Pulmonary artery endothelial cell (primary cell): ENCODE data around the gene SYNJ1. TPM values are rescaled to one million over a fixed set of nuclear protein-coding genes. Genes with fewer than 3 reads are reported as not detected.
"Not testable (repeated sequence)": the region's sequence is repeated elsewhere in the genome, so short reads cannot be mapped to it uniquely, and the experiment has no call there.

Experiments used
- DNase-seq: peaks from one replicate; pipeline ENCODE4 v3.0.0-alpha.2; 2011; ENCODE audit warnings: low read depth, low spot score
- total RNA-seq: library from RNA; depleted of rRNA; stranded (reverse); fragments of >200 nt; gene quantifications from 2 replicates; pipeline ENCODE4 v1.2.3, GENCODE V29; 2014

The SYNJ1 gene, protein sequence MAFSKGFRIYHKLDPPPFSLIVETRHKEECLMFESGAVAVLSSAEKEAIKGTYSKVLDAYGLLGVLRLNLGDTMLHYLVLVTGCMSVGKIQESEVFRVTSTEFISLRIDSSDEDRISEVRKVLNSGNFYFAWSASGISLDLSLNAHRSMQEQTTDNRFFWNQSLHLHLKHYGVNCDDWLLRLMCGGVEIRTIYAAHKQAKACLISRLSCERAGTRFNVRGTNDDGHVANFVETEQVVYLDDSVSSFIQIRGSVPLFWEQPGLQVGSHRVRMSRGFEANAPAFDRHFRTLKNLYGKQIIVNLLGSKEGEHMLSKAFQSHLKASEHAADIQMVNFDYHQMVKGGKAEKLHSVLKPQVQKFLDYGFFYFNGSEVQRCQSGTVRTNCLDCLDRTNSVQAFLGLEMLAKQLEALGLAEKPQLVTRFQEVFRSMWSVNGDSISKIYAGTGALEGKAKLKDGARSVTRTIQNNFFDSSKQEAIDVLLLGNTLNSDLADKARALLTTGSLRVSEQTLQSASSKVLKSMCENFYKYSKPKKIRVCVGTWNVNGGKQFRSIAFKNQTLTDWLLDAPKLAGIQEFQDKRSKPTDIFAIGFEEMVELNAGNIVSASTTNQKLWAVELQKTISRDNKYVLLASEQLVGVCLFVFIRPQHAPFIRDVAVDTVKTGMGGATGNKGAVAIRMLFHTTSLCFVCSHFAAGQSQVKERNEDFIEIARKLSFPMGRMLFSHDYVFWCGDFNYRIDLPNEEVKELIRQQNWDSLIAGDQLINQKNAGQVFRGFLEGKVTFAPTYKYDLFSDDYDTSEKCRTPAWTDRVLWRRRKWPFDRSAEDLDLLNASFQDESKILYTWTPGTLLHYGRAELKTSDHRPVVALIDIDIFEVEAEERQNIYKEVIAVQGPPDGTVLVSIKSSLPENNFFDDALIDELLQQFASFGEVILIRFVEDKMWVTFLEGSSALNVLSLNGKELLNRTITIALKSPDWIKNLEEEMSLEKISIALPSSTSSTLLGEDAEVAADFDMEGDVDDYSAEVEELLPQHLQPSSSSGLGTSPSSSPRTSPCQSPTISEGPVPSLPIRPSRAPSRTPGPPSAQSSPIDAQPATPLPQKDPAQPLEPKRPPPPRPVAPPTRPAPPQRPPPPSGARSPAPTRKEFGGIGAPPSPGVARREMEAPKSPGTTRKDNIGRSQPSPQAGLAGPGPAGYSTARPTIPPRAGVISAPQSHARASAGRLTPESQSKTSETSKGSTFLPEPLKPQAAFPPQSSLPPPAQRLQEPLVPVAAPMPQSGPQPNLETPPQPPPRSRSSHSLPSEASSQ (N-terminal part only)
- total RNA-seq = 6.3 and 14.9 TPM in 2 replicates

DNA sequence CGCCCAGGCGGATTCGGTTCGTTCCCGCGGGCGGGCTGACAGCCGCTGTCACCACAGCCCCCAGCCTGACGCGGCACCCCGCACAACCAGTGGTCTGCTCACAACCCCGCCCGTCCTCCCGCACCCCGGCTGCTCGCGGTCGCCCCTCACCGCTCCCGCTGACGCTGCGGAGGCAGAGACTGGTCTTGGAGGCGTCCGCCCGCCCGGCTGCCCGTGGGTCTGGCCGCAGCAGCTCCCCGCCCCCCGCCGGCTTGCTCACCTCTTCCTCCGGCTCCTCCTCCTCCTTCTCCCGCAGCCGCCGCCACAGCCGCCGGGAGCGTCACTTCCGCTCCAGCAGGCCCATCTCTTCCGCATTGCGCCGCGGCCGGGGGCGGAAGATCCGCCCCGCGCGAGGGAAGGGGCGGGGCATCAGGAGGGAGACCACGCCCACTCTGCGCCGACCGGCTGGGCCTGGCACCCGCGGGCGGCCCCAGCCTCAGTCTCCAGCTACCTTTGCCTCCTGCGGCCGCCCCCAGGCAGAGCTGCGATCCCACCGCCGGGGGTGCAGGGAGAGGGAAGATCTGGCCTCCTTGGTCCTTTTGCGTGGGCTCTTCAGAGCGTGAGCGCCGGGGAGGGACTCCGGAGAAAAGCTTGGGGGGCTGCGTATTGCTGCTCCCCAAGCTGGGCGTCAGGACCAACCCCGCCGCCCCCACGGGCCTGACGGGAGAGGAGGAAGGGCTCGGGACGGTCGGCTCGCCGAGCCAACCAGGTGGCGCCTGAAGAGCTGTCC is at the start of gene SYNJ1:
Gene SYNJ1 (minus strand): TSS at position 327 of the 769 bp plus-strand sequence. CDS start 1,118 bp downstream, outside the sequence.
- peak; percentile 85 for DNase-seq

DNA sequence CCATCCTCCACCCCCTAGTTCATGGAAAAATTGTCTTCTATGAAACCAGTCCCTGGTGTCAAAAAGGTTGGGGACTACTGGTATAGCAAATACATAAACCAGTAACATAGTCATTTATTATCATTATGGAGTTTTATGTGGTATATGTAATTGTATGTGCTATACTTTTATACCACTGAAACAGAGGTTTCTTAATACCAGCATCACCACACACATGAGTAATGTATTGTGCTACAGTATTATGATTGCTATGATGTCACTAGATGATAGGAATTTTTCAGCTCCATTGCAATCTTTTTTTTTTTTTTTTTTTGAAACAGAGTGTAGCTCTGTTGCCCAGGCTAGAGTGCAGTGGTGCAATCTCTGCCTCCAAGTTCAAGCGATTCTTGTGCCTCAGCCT is 49.5 kb upstream of the SYNJ1 start:
- no peak for DNase-seq

DNA sequence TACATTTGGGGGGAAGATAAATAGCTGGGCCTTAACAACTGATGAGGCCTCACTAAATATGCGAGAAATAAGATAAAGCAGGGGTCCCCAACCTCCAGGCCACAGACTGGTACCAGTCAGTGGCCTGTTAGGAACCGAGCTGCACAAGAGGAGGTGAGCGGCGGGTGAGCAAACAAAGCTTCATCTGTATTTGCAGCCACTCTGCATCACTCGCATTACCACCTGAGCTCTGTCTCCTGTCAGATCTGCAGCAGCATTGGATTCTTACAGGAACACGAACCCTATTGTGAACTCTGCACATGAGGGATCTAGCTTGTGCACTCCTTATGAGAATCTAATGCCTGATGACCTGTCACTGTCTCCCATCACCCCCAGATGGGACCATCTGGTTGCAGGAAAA is 48.9 kb upstream of the SYNJ1 start:
- no peak for DNase-seq

DNA sequence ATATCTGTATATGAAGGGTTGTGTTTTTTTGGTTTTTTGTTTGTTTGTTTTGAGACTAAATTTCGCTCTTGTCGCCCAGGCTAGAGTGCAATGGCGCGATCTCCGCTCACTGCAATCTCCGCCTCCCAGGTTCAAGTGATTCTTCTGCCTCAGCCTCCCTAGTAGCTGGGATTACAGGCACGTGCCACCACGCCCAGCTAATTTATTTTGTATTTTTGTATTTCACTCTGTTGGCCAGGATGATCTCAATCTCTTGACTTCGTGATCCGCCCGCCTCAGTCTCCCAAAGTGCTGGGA is 45.2 kb upstream of the SYNJ1 start:
- not testable (repeated sequence) for DNase-seq

DNA sequence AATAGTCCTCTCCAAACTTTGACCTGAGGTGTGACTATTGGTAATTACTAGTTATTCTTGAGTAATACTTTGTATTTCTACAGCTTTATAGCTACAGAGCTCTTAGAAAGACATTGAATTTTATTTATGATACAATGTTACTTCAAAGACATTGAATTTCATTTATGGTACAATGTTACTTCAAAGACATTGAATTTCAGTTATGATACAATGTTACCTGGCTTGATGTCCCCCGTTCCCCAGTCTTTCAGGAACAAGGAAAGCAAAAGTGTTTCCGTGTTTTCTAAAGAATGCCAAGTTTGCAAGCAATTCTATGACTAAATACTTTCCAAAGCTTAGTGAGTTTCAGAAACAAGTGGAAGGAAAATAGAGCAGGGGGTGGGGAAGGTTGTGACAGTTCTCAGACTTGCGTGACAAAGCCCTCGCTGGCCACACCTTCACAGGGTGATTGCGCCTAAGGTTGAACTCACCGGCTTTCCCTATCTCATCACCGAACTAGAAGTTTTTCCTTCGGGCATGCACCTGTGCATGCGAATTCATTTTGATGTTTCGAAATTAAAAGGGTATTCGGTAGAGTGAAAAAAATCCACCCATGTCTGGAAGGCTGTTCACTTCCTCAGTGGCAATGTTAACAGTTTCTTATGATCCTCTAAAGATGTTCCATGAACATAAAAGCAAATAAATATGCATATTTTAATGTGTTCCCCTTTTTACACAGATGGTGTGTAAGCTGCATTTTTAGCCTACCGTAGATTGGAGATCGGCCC is 44.7 kb upstream of the SYNJ1 start:
- DNase-seq = no peak

DNA sequence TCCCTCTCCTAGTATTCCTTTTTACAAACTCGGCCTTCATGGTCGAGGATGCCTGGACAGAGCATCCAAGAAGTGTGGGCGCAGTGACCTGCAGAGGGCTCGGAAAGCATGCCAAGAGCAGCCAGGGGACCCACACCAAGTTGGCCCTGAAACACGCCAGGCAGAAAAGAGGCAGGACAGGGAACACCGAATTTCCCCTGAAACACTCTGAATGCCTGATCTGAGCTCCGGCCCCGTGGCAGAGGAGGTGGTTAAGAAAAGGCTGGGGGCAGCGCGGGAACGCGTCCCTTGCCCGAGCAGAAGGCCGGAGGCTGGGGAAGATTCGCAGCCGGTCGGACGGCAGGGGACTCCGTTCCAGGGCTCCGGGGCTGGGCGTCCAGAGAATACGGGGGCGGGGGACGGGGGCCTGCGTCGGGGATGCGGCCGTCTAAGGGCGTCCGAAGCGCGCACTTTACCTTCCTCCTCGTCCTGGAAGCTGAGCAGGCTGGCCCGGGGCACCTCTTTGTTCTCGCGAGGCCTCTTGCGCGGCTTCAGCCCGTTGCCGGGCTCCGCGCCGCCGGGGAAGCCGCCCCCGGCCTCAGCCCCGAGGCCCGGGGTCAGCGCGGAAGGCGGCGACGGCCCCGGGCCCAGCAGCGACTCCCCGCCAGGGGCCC is 43.2 kb upstream of the SYNJ1 start:
- DNase-seq = no peak

DNA sequence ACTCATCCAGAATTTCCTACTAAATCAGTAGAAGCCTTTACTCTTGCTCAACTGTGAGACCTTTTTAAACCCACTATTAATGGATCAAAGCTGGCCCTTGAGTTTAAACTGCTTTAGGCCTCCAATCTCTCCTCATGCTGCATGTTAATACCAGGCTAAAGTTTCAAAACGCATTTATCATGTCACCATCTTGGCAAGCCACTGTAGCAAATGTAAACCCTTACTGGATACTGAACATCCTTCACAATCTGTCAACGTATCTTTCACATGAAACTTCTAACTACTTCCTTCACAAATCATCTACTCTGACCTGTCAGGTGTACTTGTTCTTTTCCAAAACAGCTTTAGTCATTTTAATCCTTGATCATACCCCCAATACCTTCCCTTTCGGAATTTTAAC is 40.7 kb upstream of the SYNJ1 start:
- DNase-seq = no peak

DNA sequence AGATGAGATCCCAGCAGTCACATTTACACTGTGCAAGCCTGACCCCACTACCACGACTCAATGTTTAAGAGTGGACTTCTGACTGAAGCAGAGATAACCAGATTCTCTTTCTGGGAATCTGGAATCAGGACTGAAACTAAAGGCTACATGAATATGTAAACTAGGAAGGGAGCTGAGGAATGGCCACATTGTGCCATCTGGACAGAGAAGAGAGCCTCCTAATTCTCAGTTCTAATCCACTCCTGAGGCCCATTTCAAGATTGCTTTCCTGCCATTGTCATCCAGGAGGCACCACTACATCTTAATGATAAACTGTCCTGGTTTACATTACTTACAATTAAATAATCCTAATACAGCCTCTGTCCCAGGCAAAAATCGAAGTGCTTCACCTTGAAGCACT is 37.2 kb upstream of the SYNJ1 start:
- no peak for DNase-seq

DNA sequence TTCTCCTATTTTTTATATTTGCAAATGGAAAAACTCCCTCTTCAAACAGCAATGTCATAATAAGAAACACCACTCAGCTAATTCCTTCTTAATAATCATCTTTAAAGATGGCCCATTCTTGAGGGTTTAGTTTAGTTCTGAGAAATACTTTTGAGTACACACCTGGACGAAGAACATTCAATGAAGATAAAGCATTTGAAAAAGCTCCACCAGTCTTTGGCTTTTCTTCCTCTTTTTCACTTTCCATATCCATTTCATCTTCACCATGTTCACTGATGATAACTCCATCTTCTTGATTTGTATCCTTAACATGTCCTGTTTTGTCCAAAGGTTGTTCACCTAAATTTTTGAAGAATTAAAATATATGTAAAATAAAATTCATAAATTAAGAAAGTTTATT is 36.4 kb upstream of the SYNJ1 start:
- no peak for DNase-seq

DNA sequence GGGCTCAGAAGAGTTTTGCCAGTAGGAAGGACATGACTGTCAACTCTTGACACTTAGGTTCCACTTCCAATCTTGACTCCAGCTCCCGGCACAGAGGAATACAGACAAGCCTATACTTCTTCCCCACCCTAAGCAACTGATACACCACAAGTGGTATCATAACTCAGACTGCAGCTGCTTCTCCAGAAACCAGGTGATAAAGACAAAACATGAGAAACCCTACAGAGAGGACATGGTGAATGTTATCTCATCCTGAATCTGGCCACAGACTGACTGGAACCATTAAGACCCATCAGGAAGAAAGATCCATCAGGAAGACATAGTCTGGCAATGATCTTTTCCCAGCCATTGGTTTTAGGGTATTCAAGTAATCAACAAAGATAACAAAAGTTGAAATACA is 30.0 kb upstream of the SYNJ1 start:
- no peak for DNase-seq

DNA sequence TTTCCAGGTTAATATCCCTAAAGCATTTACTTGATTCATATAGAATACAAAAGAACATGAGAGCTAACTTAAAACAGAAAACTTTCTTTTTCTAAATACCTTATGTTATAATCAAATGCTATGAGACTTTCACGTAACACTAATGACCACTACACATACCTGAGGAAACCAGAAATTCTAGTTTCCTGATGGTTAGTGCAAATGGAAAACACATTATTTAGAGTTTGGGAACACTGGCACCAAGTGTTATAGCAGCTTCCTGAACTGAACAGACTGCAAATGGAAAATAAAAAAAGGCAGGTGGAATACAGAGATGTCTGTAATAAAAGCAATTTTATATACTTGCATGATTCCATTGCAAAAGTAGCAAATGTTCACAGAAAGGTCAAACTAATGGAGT is 28.3 kb upstream of the SYNJ1 start:
- no peak for DNase-seq

DNA sequence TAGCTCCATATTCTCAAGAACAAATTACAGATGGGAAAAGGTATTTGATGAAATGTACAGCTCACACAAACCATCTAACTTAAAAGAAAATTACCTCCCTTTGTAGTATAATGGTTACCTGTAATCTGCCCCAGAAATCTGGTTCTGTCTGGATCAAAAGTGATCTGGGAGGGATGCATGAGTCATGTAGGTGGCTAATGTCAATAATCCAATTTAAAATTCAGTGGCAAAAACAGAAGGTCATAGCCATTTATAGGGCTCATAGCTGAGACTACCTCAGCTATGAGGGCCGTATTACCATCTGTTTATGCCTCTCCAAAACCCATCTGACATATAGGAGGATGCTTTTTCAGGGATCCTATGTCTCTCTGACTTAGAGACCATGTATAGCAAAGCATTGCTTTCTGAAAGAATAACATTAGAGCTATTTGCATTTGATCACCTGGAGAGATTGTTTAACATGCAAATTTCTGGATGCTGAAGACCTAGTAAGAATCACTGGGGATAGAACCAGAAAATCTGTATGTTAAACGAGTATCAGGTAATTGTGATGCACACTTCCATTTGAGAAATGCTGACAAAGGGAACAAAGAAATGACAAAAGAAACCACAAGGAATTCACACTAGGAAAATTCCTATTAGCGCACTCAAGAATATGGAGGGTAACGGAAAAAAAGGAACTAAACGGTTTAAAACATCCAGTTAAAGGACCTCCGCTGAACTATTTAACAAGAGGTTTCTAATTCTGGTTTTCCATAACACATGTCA is 26.2 kb upstream of the SYNJ1 start:
- DNase-seq = no peak

DNA sequence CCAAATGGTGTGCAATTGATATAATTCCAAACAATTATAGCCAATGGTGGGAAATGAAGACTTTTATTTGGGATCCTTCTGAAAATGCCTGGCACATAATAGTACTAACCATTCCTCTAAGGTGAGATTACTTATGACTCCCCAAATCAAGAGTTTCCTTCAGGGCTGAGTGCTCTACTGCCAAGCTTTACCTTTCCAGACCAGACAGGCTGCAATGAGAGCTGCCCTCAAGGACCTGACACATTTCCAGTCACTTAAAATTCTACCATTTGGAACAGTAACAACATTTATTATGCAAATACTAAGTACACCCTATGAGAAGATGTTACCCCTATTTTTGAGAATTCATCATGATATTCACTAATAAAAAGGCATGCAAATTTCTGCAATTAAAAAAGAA is 22.6 kb upstream of the SYNJ1 start:
- no peak for DNase-seq

DNA sequence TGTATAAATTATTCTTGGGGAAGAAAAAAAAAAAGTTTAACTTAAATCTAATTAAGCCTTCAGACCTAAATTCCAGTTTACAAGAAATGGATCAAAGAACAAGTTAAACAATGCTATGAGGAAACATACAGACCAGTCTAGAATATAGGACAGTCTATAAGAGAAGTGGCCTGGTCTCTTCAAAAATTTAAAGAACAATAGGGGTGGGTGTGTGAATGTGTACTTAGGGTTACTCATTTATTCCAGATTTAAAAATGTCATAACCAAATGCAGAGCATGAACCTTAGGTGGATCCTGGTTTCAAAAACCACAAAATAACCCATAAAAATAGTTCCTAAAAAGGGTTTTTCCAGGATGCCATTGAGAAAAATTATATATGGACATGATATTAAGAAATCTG is 21.8 kb upstream of the SYNJ1 start:
- DNase-seq = no peak

DNA sequence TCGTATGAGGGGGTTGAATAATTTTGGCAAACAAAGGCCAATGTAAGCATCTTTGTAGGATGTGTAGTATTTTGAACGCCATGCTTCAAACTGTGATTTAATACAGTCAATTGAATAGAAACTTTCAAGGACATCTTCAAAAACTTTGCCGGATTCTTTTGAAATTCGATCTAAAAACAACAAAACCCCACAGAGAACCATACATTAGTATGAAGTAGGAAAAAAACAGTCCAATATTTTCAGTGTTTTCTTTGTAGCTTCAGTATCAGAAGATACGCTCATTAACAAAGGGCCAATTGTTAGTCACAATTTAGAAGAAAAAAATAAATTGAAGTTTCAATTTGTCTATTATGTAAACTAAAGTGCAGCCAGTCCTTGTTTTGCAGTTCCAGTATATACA is 20.7 kb upstream of the SYNJ1 start:
- no peak for DNase-seq

DNA sequence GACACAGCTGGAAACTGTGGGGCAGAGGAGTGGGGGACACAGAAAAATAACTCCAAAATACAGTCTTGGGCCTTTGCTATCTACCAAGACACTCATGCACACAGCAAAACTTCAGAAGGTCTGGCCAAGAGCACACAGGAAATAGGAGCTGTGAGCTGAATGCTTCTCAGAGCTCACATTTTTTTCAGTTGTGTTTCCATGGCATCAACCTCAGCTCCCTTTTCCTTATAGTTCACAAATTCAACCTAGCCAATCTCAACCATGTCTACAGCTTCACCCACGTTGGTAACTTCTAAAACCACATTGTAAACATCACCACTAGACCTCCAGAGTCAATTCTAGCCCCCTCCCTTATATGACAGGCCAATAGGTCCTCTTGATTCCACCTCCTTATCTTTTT is 19.6 kb upstream of the SYNJ1 start:
- DNase-seq = no peak

DNA sequence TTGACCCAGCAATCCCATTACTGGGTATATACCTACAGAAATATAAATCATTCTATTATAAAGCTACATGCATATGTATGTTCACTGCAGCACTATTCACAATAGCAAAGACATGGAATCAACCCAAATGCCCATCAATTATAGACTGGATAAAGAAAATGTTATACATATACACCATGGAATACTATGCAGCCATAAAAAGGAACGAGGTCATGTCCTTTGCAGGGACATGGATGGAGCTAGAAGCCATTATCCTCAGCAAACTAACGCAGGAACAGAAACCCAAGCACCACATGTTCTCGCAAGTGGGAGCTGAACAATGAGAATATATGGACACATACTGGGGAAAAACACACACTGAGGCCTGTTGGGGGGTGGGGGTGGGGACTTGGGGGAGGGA is 18.9 kb upstream of the SYNJ1 start:
- DNase-seq = not testable (repeated sequence)

DNA sequence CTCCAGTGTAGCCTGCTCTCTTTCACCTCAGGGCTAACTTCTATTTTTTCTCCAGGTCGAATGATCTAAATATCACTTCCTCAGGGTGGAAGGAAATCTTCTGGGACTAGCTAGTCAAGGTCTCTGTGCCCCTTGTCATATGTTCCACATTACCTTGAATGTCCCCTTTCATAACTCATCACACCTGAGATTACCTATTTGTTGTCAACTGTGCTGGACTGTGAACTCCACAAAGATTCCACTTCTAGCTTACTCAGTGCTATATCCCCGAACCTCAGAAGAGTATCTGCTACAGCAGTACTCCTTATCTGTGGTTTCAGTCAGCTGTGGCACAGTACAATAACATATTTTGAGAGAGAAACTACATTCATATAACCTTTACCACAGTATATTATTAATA is 14.6 kb upstream of the SYNJ1 start:
- DNase-seq = no peak

DNA sequence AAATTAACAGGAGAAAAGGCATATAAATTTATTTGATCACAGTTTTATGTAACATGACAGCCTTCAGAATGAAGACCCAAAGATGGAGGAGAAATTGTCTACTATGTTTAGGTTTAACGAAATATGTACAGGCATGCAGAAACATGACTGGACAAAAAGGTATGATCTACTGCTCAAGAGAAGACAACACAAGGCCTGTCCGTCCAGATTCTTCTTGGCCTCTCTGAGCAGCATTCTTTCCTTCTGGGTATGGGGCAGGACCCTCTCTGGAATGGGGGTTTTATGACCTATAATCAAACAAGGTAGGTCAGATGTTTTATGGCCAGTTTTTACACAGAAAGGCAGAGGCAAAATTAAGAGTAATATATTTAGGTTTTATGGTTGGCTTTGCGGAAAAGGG is 13.5 kb upstream of the SYNJ1 start:
- DNase-seq = no peak
